ENCODE data around the gene KIF17.

DNA sequence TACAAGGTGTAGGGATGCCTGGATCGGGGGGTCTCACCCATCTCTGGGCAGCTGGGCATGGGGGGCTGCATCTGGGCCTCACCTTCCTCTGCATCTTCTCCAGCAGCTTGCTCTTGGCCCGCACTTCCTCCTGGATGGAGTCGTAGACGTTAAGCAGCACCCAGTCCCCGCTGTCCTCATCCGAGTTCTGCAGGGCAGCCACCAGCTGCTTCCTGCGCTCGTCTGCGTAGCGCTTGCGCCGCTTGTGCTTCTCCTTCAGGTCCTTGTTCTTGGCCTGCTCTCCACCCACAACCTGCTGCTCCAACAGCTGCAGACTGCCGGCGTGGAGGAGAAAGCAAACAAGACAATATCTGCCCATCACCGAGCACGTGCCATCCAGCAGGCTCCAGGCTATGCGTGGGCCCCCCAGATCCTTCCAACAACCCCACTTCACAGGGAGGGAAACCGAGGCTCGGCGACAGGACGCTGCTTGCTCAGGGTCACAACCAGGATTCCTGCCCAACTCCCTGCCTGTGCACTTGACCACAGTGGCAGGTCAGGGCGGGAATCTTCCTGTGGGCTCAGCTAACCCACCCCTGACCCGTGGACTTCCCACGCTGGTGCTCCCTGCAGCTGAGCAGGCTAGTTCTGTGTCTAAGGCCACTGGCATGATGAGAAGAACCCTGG is 35.1 kb downstream of the KIF17 start:
- TF ChIP-seq, protein P1, sequence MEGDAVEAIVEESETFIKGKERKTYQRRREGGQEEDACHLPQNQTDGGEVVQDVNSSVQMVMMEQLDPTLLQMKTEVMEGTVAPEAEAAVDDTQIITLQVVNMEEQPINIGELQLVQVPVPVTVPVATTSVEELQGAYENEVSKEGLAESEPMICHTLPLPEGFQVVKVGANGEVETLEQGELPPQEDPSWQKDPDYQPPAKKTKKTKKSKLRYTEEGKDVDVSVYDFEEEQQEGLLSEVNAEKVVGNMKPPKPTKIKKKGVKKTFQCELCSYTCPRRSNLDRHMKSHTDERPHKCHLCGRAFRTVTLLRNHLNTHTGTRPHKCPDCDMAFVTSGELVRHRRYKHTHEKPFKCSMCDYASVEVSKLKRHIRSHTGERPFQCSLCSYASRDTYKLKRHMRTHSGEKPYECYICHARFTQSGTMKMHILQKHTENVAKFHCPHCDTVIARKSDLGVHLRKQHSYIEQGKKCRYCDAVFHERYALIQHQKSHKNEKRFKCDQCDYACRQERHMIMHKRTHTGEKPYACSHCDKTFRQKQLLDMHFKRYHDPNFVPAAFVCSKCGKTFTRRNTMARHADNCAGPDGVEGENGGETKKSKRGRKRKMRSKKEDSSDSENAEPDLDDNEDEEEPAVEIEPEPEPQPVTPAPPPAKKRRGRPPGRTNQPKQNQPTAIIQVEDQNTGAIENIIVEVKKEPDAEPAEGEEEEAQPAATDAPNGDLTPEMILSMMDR (IDR thresholded peaks at IDR 0.05) = no peak
- no peak for TF ChIP-seq POLR2A (IDR thresholded peaks at IDR 0.05)
